ENCODE results near the gene SLC4A9.

SLC4A9 gene

GRCh38 chr5:140393738-140394137 is 33.7 kb downstream of the SLC4A9 start:
- no peak overlapping the region for H3K27ac ChIP-seq (ENCODE audit: low read depth, low read length, poor library complexity, severe bottlenecking)
- H3K9me3 ChIP-seq (ENCODE audit: low read length) = no peaks in the 10 kb centered on the region
- H3K27me3 ChIP-seq (ENCODE audit: insufficient read depth, low read length) = no peaks in the 10 kb centered on the region
- no peaks in the 10 kb centered on the region for H3K36me3 ChIP-seq (ENCODE audit: insufficient read depth, low read length)
- no peak overlapping the region for H2AFZ ChIP-seq (ENCODE audit: low read length)
- H3K4me2 ChIP-seq (ENCODE audit: low read length) = no peak overlapping the region
- H3K9ac ChIP-seq (ENCODE audit: low read length) = no peak overlapping the region
- H3K79me2 ChIP-seq (ENCODE audit: insufficient read depth, low read length) = peaks cover 5% of the 10 kb centered on the region; the same call in 1 of the 2 replicates
- no peak overlapping the region for H3K4me3 ChIP-seq (ENCODE audit: low read depth, low read length, poor library complexity, severe bottlenecking)
- H3K4me1 ChIP-seq (ENCODE audit: insufficient read depth, low read length, severe bottlenecking) = no peaks in the 10 kb centered on the region
- no peaks in the 10 kb centered on the region for H4K20me1 ChIP-seq (ENCODE audit: insufficient read depth, low read length)
- no peaks in the 10 kb centered on the region for H3F3A ChIP-seq (ENCODE audit: insufficient read depth, low read length)
- TF ChIP-seq EZH2 (IDR thresholded peaks at IDR 0.05; ENCODE audit: borderline replicate concordance, low read length) (no peak), CTCF (IDR thresholded peaks at IDR 0.05; ENCODE audit: low read length) (no peak)
- H3K9me2 ChIP-seq (ENCODE audit: low read depth, low read length) = no peaks in the 10 kb centered on the region

DNA sequence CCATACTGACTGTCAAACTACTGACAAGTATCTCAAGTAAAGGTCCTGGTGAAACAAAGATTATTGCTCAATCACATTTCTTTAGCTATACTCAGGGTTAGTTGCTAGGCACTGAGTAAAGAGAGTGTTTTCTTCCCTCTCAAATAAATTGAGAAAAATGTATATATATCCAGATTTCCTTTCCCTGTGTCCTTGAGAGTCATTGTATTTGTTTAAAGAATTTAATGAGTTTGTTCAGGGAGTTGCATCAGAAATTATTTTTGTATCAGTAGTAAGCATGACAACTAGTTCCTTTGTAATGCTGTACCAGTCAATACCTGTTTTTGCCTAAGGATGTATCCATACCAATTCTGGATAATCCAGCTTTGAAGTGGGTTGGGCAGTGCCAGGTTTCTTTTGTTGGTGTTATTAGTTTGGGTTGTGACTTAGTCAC is 38.4 kb downstream of the SLC4A9 start:
- Histone ChIP-seq H3K36me3 (ENCODE audit: insufficient read depth, low read length) (no peaks in the 10 kb centered on the region), H3K79me2 (ENCODE audit: insufficient read depth, low read length) (peaks cover 31% of the 10 kb centered on the region), H2AFZ (ENCODE audit: low read length) (no peak overlapping the region), H4K20me1 (ENCODE audit: insufficient read depth, low read length) (no peaks in the 10 kb centered on the region), H3K27ac (ENCODE audit: low read depth, low read length, poor library complexity, severe bottlenecking) (no peak overlapping the region), H3K4me2 (ENCODE audit: low read length) (no peak overlapping the region), H3F3A (ENCODE audit: insufficient read depth, low read length) (no peaks in the 10 kb centered on the region), H3K4me1 (ENCODE audit: insufficient read depth, low read length, severe bottlenecking) (peaks cover 17% of the 10 kb centered on the region), H3K27me3 (ENCODE audit: insufficient read depth, low read length) (no peaks in the 10 kb centered on the region), H3K9ac (ENCODE audit: low read length) (no peak overlapping the region), H3K4me3 (ENCODE audit: low read depth, low read length, poor library complexity, severe bottlenecking) (no peak overlapping the region), H3K9me2 (ENCODE audit: low read depth, low read length) (no peaks in the 10 kb centered on the region), H3K9me3 (ENCODE audit: low read length) (no peaks in the 10 kb centered on the region)
- TF ChIP-seq EZH2 (IDR thresholded peaks at IDR 0.05; ENCODE audit: borderline replicate concordance, low read length) (no peak), CTCF (IDR thresholded peaks at IDR 0.05; ENCODE audit: low read length) (no peak)

GRCh38 chr5:140399979-140400729 is 40.2 kb downstream of the SLC4A9 start:
- Histone ChIP-seq H3K79me2 (ENCODE audit: insufficient read depth, low read length) (peaks cover 49% of the 10 kb centered on the region), H3K4me3 (ENCODE audit: low read depth, low read length, poor library complexity, severe bottlenecking) (peak overlapping the region; percentile 87), H3K9me3 (ENCODE audit: low read length) (no peaks in the 10 kb centered on the region), H3K27me3 (ENCODE audit: insufficient read depth, low read length) (no peaks in the 10 kb centered on the region), H4K20me1 (ENCODE audit: insufficient read depth, low read length) (no peaks in the 10 kb centered on the region), H3K9me2 (ENCODE audit: low read depth, low read length) (no peaks in the 10 kb centered on the region), H3K27ac (ENCODE audit: low read depth, low read length, poor library complexity, severe bottlenecking) (peak overlapping the region; percentile 83), H3F3A (ENCODE audit: insufficient read depth, low read length) (no peaks in the 10 kb centered on the region), H3K4me1 (ENCODE audit: insufficient read depth, low read length, severe bottlenecking) (peaks cover 35% of the 10 kb centered on the region), H3K9ac (ENCODE audit: low read length) (peak overlapping the region; percentile 87), H3K36me3 (ENCODE audit: insufficient read depth, low read length) (peaks cover 4% of the 10 kb centered on the region; the same call in 1 of the 2 replicates), H2AFZ (ENCODE audit: low read length) (no peak overlapping the region), H3K4me2 (ENCODE audit: low read length) (peak overlapping the region; percentile 84)
- TF ChIP-seq CTCF (IDR thresholded peaks at IDR 0.05; ENCODE audit: low read length) (no peak), EZH2 (IDR thresholded peaks at IDR 0.05; ENCODE audit: borderline replicate concordance, low read length) (no peak)
